Endothelial cell of umbilical vein (primary cell): ENCODE measurements around the gene PIGH. TPM values are rescaled to one million over a fixed set of nuclear protein-coding genes. Genes with fewer than 3 reads are reported as not detected.

Experiments
- BruUV-seq: library from RNA; stranded (reverse); fragments of 400-500 nt; replicated peaks from 2 replicates; lab custom pipeline; 2021; lab: Mats Ljungman, UMichigan
- CTCF ChIA-PET: fragments of 300-600, 350-600 bp; sonication (Branson Sonifier 250); formaldehyde crosslinking; loops from one replicate; lab custom pipeline; 2021; ENCODE audit warnings: antibody characterized with exemption, inconsistent platforms; lab: Charles Lee
- POLR2A ChIA-PET: fragments of 300-600, 350-600 bp; sonication (Branson Sonifier 250); formaldehyde crosslinking; loops from one replicate; lab custom pipeline; 2021; ENCODE audit warnings: antibody characterized with exemption, inconsistent platforms; lab: Charles Lee
- DNase-seq: peaks from one replicate; pipeline ENCODE4 v3.0.0-alpha.2; 2011; ENCODE audit warnings: low read depth, low spot score
- FAIRE-seq: peaks from 2 replicates; lab custom pipeline; 2011; peaks lifted over from hg19 to GRCh38; lab: Jason Lieb, UNC
- H2AFZ ChIP-seq: 2 replicates; pipeline ENCODE4 v1.6.0; 2012; ENCODE audit warnings: low read depth, low read length, control low read depth, inconsistent platforms
- H3K27ac ChIP-seq: 2 replicates; pipeline ENCODE4 v1.5.1; 2011; ENCODE audit warnings: low read depth, mild to moderate bottlenecking, control low read depth, low read length, moderate library complexity; ENCODE audit not compliant: insufficient read depth
- H3K27me3 ChIP-seq, 2 experiments: 2 replicates each; pipeline versions ENCODE4 v1.6.0 to v1.6.1; 2011; ENCODE audit warnings: low read length in 2 of 2, mixed read lengths in 1 of 2; ENCODE audit not compliant: control insufficient read depth in 2 of 2, insufficient read depth in 2 of 2
- H3K36me3 ChIP-seq, 2 experiments: 2 replicates in 1 of 2; 3 replicates in 1 of 2; pipeline ENCODE4 v1.5.1; 2011; ENCODE audit warnings: low read length in 2 of 2, mild to moderate bottlenecking in 1 of 2, moderate library complexity in 1 of 2; ENCODE audit not compliant: control insufficient read depth in 2 of 2, insufficient read depth in 2 of 2; ENCODE audit errors: extremely low read depth in 1 of 2
- H3K4me1 ChIP-seq: 3 replicates; pipeline ENCODE4 v1.5.1; 2011; ENCODE audit warnings: mild to moderate bottlenecking, low read length; ENCODE audit not compliant: control insufficient read depth, insufficient read depth; ENCODE audit errors: extremely low read depth
- H3K4me2 ChIP-seq: 2 replicates; pipeline ENCODE4 v1.6.1; 2011; ENCODE audit warnings: low read length, control low read depth, mixed read lengths; ENCODE audit not compliant: insufficient read depth
- H3K4me3 ChIP-seq, 3 experiments: fragments of 200-600 bp in 1 of 3; sonication (generic), shearing (Covaris generic) in 1 of 3; replicated peaks in 1 of 3; 2 replicates each; pipeline ENCODE4 v1.5.1; 2011 to 2016; ENCODE audit warnings: control low read depth in 3 of 3, low read length in 3 of 3, mild to moderate bottlenecking in 2 of 3, inconsistent platforms in 1 of 3, low read depth in 1 of 3, moderate library complexity in 1 of 3; ENCODE audit not compliant: insufficient read depth in 1 of 3
- H3K79me2 ChIP-seq: 2 replicates; pipeline ENCODE4 v1.6.0; 2012; ENCODE audit warnings: low read length, inconsistent platforms; ENCODE audit not compliant: control insufficient read depth, insufficient read depth
- H3K9ac ChIP-seq: replicated peaks from 2 replicates; pipeline ENCODE3; 2011; ENCODE audit warnings: low read length, control low read depth; ENCODE audit not compliant: insufficient read depth; ENCODE audit errors: extremely low read depth
- H3K9me1 ChIP-seq: replicated peaks from 3 replicates; pipeline ENCODE4 v1.6.0; 2011; ENCODE audit warnings: mild to moderate bottlenecking, low read length; ENCODE audit not compliant: control insufficient read depth, insufficient read depth; ENCODE audit errors: extremely low read depth
- H3K9me3 ChIP-seq: replicated peaks from 2 replicates; pipeline ENCODE4 v1.5.1; 2012; ENCODE audit warnings: low read length, inconsistent platforms; ENCODE audit not compliant: control insufficient read depth, insufficient read depth
- H4K20me1 ChIP-seq: replicated peaks from 2 replicates; pipeline ENCODE3; 2011; ENCODE audit warnings: mild to moderate bottlenecking, low read length; ENCODE audit not compliant: control insufficient read depth, insufficient read depth; ENCODE audit errors: extremely low read depth
- CTCF ChIP-seq, 2 donors: IDR thresholded peaks; 1 replicate in 1 of 2; 2 replicates in 1 of 2; pipeline ENCODE4 v1.5.1; 2011; ENCODE audit warnings: low read length in 2 of 2, mild to moderate bottlenecking in 2 of 2, moderate library complexity in 2 of 2, control low read depth in 1 of 2, inconsistent platforms in 1 of 2, low read depth in 1 of 2; ENCODE audit not compliant: insufficient read depth in 1 of 2; ENCODE audit errors: extremely low read depth in 1 of 2
- EZH2 ChIP-seq: IDR thresholded peaks from 2 replicates; pipeline ENCODE4 v1.6.1; 2012; ENCODE audit warnings: borderline replicate concordance, low read depth, mild to moderate bottlenecking, moderate library complexity, low read length, inconsistent platforms; ENCODE audit not compliant: severe bottlenecking
- FOS ChIP-seq: IDR thresholded peaks from 2 replicates; pipeline ENCODE4 v1.6.1; 2011; ENCODE audit warnings: mild to moderate bottlenecking, low read length, moderate library complexity, borderline replicate concordance; ENCODE audit not compliant: insufficient read depth
- GATA2 ChIP-seq: IDR thresholded peaks from 2 replicates; pipeline ENCODE4 v1.7.0; 2011; ENCODE audit warnings: low read depth, mild to moderate bottlenecking, moderate library complexity, mixed read lengths, low read length; ENCODE audit not compliant: insufficient read length, insufficient read depth
- JUN ChIP-seq: IDR thresholded peaks from 2 replicates; pipeline ENCODE4 v1.6.1; 2011; ENCODE audit warnings: borderline replicate concordance, low read depth; ENCODE audit not compliant: insufficient read length, insufficient read depth
- MAX ChIP-seq: IDR thresholded peaks from 2 replicates; pipeline ENCODE4 v1.6.1; 2011; ENCODE audit not compliant: insufficient read depth, insufficient read length
- MYC ChIP-seq: IDR thresholded peaks from one replicate; pipeline ENCODE4 v1.6.1; 2011; ENCODE audit warnings: mild to moderate bottlenecking, low read depth, low read length
- POLR2A ChIP-seq: IDR thresholded peaks from 2 replicates; pipeline ENCODE4 v1.6.1; 2012; ENCODE audit warnings: low read depth, mild to moderate bottlenecking, control low read depth, low read length
- POLR2AphosphoS5 ChIP-seq: IDR thresholded peaks from 2 replicates; pipeline ENCODE4 v1.6.1; 2012; ENCODE audit warnings: low read depth, mild to moderate bottlenecking, control low read depth, low read length, moderate library complexity; ENCODE audit not compliant: insufficient read depth
- dilution Hi-C: fragments of 300-500 bp; cut with MboI; formaldehyde crosslinking; loops from one replicate; pipeline ENCODE4 v1.15.0; 2019; ENCODE audit warnings: low sequenced_read_pairs; ENCODE audit not compliant: extremely low pct_ligation_motif_present
- intact Hi-C: fragments of 100-400 bp; cut with micrococcal nuclease; formaldehyde crosslinking; loops from one replicate; pipeline ENCODE4 v1.10.0; 2022
- polyA plus RNA-seq, 4 experiments: library from polyadenylated mRNA; depleted of rRNA in 3 of 4; stranded (reverse) in 3 of 4; unstranded in 1 of 4; fragments of >200 nt; gene quantifications; 2 replicates each; pipeline versions ENCODE4 v1.2.1 to v1.2.3, GENCODE V29; 2011 to 2012; ENCODE audit warnings: missing spikeins in 1 of 4
- small RNA-seq: library from RNA; depleted of rRNA; stranded (forward); fragments of <200 nt; gene quantifications from one replicate; pipeline ENCODE3, GENCODE V24; 2012; ENCODE audit warnings: low replicate concordance, low read depth; ENCODE audit not compliant: insufficient read depth, insufficient read length
- total RNA-seq: library from RNA; stranded (reverse); gene quantifications from 2 replicates; pipeline ENCODE4 v1.2.3, GENCODE V29; 2021

Gene PIGH
- total and polyA plus RNA-seq, 2 donors (not counting 3 experiments of a cell fraction or from before 2014, with no cell fraction given) = 12.3 to 18.0 TPM

GRCh38 chr14:67541448-67542387 is 58.4 kb downstream of the PIGH start:
- TF ChIP-seq FOS (no peak), CTCF (IDR thresholded peaks at IDR 0.05; ENCODE audit: extremely low read depth in 1 of 2, insufficient read depth in 1 of 2, low read depth in 1 of 2, low read length in 2 of 2) (no peak), JUN (no peak), GATA2 (no peak), POLR2A (no peak), POLR2AphosphoS5 (no peak), MAX (no peak), EZH2 (no peak), MYC (no peak)
- Histone ChIP-seq H3K36me3 (no peaks in the 10 kb centered on the region), H3K79me2 (no peaks in the 10 kb centered on the region), H3K9me1 (no peaks in the 10 kb centered on the region), H3K9ac (no peak overlapping the region), H3K4me1 (peaks cover 6% of the 10 kb centered on the region), H3K9me3 (no peaks in the 10 kb centered on the region), H3K4me2 (peak overlapping the region; percentile 23), H2AFZ (peak overlapping the region; percentile 88), H3K27me3 (peaks cover 30 to 48% of the 10 kb centered on the region in 2 experiments), H4K20me1 (no peaks in the 10 kb centered on the region), H3K27ac (no peak overlapping the region), H3K4me3 (no peak overlapping the region)
- no TSS peak for BruUV-seq
- intact Hi-C loops = no loop called here
- DNase-seq (no peak), FAIRE-seq (peak; percentile 35)
- ChIA-PET CTCF (interaction anchor here (1.0 to 4.6 kb wide), 4 partner anchors 15 to 29 kb away, joined by 3 to 30 read pairs (median 8); no protein-coding TSS in a partner anchor), POLR2A (no interaction called here)
- dilution Hi-C loops = no loop called here

Small RNA genes within 50 kb of the gene (small RNA-seq; reads per million reads assigned to genes)
- gene AL132640.3 (not detected), gene RF00019 (not detected)

Other genes starting within 250 kb of the PIGH start
- gene ATP6V1D, start 240.5 kb downstream of the PIGH start, total RNA-seq = 60.7 and 63.1 TPM in 2 replicates
- gene ATP6V1D, start 240.5 kb downstream of the PIGH start, polyA plus RNA-seq = 27.8 and 28.6 TPM in 2 replicates
- gene EIF2S1, start 239.9 kb downstream of the PIGH start, total RNA-seq = 130 and 135 TPM in 2 replicates
- gene EIF2S1, start 239.9 kb downstream of the PIGH start, polyA plus RNA-seq = 20.2 and 36.8 TPM in 2 replicates
- 3.8 and 4.7 TPM in 2 replicates for gene PLEK2, start 188.1 kb downstream of the PIGH start, total RNA-seq
- gene PLEK2, start 188.1 kb downstream of the PIGH start, polyA plus RNA-seq = 0.84 and 1.4 TPM in 2 replicates
- gene TMEM229B, start 111.5 kb downstream of the PIGH start, total RNA-seq = 0.28 TPM in 1 of 2 replicates, not detected in the other
- gene TMEM229B, start 111.5 kb downstream of the PIGH start, polyA plus RNA-seq = 0.02 and 0.03 TPM in 2 replicates
- gene PLEKHH1, start 67.0 kb downstream of the PIGH start, total RNA-seq = 0.35 and 0.71 TPM in 2 replicates
- 0.17 and 0.18 TPM in 2 replicates for gene PLEKHH1, start 67.0 kb downstream of the PIGH start, polyA plus RNA-seq
- 19.8 and 22.5 TPM in 2 replicates for gene ARG2, start 19.7 kb upstream of the PIGH start, total RNA-seq
- 16.6 and 21.6 TPM in 2 replicates for gene ARG2, start 19.7 kb upstream of the PIGH start, polyA plus RNA-seq
- gene VTI1B, start 74.4 kb upstream of the PIGH start, total RNA-seq = 79.4 and 90.0 TPM in 2 replicates
- 23.1 and 23.8 TPM in 2 replicates for gene VTI1B, start 74.4 kb upstream of the PIGH start, polyA plus RNA-seq
- 79.8 and 90.2 TPM in 2 replicates for gene RDH11, start 95.5 kb upstream of the PIGH start, total RNA-seq
- gene RDH11, start 95.5 kb upstream of the PIGH start, polyA plus RNA-seq = 86.2 and 93.2 TPM in 2 replicates
- not detected in 2 replicates for gene RDH12, start 101.6 kb upstream of the PIGH start, total RNA-seq
- not detected in 2 replicates for gene RDH12, start 101.6 kb upstream of the PIGH start, polyA plus RNA-seq
- 26.3 and 27.7 TPM in 2 replicates for gene ZFYVE26, start 216.3 kb upstream of the PIGH start, total RNA-seq
- 13.8 and 15.3 TPM in 2 replicates for gene ZFYVE26, start 216.3 kb upstream of the PIGH start, polyA plus RNA-seq
- gene RAD51B, start 219.5 kb upstream of the PIGH start, total RNA-seq = 11.3 and 19.0 TPM in 2 replicates
- 3.9 and 4.0 TPM in 2 replicates for gene RAD51B, start 219.5 kb upstream of the PIGH start, polyA plus RNA-seq